Loucy (cell line): ENCODE data around the gene CDK5.

Experiments
- CTCF ChIP-seq: fragments of 200-600 bp; sonication (generic); conservative IDR thresholded peaks from 2 replicates; pipeline ENCODE4 v1.5.1; 2014; ENCODE audit warnings: mild to moderate bottlenecking, antibody characterized with exemption, low read length
- EZH2phosphoT487 ChIP-seq: fragments of 200-600 bp; IDR thresholded peaks from 2 replicates; pipeline ENCODE4 v1.6.1; 2018; ENCODE audit warnings: antibody characterized with exemption, mild to moderate bottlenecking, moderate library complexity, borderline replicate concordance

DNA sequence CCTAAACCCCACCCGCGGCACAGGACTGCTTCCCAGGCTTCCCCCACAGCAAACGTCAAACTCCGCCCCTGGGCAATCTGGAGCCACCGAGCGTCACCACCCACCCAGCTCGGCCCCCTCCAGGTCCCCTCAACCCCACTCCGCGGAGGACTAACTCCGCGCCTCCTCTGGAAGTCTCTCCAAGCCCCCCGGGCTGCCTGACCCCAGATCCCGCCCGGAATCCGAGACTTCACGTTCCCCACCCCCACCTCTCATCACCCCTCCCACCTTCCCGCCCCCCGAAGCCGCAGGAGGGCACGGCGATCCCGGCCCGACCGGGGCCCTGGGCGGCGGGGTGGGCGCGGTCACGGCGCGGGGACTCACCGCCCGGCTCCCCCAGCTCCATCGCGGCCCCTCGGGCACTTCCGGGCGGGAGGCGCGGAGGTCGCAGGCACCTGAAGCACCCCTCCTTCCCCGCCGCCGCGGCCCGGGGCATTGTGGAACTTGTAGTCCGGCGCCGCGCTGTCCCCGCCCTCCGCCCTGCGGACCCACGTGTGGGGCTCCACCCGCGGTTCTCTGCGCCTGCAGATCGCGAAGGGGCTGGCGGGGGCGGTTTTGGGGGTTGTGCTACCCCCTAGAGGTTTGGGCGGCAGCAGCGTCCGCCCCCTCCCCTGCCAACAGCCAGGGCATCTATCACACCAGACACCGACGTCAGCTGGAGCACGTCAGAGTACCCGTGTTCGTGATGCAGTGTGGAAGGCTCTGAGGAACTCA lies 25.6 kb upstream of the CDK5 start, which contains the start of gene TMUB1:
- TF ChIP-seq EZH2phosphoT487 = no peak
- no peak for TF ChIP-seq CTCF
